Hematopoietic multipotent progenitor cell treated with erythropoietin and hydrocortisone succinate and interleukin-3 and kit ligand, for 15 days (in vitro differentiated cells): ENCODE measurements around the gene CAMK2D.

Experiments used
- DNase-seq: peaks from one replicate; pipeline ENCODE4 v3.0.0-alpha.2; 2015; ENCODE audit warnings: low spot score

The CAMK2D gene

DNA sequence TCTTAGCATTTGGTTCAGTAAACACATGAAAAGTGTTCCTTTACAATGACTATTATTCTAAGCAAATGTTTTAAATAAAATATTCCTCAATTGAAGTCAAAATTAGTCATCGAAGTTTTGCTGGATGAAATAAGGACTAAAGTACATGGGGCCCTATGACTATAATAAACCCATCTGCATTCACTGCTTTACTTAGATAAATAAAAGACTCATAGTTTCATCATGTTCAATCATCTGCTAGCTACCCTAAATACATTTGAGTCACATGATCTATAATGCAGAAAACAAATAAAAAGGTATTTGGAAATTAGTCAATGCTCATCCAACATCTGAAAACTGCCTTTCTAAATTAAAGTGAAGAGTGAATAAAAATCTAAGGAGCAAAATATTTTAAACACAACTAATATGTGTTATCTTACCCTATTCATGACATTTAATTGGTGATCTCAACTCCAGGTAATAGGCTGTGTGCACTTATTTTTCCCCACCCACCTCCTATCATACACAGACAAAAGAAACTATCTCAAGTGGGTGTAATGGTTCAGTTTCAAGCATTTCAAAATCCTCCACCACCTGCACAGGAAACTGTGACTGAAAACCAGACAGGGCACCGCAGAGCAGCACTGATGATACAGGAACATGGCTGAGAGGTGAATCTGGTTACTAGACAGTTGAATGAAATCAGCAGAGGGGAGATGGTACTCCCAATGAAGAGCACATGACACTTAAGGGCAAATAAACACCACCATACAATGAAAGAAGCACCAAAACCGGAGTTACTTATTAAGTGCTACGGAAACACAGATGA lies 78.6 kb downstream of the CAMK2D start:
- DNase-seq: no peak

DNA sequence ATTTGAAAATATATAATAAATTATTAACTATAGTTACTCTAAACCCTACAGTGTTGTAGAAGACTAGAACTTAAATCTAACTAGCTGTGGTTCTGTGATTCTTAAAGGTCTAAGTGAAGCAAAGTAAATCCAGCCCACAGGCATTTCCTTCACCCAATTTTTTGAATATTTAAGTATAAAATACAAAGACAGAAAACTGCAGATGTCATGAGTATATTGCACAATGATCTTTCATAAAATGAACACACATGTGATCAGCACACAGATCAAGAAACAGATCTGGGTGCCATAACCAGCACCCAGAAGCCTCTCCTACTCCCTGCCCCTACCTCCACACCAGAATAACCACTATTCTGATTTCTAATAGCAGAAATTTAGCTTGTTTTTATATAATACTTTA lies 82.9 kb downstream of the CAMK2D start:
- DNase-seq: no peak

DNA sequence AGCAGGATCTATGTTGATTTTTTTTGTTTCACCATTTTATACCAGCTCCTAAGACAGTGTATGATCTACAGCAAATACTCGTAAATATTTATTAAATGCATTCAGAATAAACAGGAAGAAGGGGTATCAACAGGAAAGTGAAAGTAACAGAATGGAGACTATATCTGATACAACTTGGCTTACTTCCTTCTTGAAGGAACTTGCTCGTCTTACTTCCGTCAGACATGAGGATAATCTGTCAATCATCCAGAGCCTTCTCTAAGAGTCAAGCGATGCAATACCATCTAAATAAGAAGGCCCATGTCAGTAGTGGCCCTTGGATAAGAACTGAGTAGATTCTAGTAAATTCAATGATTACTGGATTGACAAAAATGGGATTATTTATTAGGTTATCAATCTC lies 84.2 kb downstream of the CAMK2D start:
- no peak for DNase-seq

DNA sequence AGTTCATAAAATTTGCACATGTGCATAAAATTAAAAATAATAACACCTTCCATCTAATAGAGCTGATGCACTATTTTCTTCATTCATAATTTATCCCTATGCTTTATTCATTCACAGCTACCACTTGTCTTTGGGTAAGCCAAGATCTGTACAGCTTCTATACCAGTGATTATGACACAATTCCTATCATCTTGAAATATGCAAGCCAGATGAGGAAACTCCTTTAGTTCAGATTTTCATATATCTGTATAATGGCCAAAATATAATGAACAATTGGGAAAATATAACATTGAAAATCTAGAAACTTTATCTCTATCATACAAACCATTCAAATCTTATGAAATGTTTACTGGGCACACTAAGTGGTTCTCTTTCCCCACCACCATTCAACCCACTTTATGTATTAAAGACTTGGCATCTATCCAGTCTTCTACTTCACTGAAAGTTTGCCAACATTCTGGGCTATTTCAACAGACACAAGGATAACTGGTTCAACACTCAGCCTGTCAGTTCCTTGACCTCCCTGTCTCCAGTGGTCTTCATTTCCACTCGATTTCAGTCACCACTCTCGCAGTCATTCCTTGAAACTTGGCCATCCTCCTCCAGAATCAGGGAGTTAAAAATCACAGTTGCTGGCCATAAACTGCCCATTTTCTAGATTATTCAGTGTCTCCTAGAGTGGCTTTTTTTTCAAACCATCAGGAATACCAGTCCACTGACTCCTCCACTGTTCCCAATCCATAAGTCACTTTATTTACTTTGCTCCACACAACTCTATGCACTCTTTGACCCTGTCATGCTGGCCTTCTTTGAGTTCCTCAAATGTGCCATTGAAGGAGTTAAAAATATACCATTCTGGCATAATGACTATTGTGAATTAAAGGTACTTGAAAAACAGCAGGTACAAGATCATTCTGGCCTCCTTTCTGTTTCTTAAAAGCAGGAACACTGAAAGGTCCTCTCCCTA lies 85.5 kb downstream of the CAMK2D start:
- no peak for DNase-seq

DNA sequence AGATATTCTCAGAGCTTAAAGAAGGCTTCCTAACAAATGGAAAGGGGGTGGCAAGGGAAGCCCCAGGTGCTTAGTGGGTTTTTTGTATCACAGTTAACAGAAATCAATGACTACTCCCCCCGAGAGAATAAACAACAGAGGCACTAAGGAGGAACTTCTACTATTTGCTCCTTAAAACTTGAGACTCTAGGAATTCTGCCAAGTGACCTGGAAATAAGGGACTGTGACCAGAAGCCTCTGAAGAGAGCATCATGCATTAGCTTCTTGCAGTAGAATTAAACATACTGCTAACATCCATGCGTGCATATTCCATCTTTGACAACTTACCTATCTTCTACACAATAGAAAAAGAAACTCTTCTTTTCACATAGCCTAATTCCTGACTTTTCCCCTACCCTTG lies 86.8 kb downstream of the CAMK2D start:
- no peak for DNase-seq

DNA sequence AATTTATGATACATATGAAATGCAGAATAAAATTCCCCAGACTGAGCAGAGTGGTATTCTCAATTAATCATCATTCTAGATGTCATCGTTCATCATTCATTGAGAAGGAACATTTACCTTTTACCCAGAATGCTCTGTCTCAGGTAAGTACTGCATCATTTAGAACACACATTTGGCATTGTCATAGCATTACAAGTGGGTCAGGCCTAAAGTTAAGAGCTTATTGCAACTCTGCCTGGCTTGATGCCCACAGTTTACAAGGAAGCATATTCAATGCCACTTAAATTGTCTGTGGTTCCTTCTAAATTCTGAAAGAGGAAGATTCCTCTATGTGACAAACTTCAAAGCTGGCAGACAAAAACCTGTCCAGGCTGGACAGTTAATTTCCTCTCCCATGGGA lies 87.3 kb downstream of the CAMK2D start:
- DNase-seq: no peak

DNA sequence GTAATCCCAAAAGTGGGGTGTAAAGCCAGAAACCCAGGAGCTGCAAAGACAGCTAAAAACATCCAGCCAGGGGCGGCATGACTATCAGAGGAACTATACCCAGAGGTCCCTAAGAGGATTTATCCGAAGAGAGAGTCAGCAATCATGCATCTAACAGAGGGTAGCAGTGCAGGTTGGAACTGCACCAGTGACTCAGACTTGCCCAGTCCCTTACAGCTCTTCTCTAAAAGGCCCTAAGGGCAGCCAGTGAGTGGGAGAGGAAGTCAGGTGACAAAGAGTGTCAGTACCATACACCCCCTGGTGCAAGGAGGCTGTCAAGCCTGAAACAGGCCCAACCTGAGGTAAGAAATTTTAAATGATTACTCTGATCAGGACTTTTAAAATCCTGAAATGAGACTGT lies 88.1 kb downstream of the CAMK2D start:
- DNase-seq: no peak

DNA sequence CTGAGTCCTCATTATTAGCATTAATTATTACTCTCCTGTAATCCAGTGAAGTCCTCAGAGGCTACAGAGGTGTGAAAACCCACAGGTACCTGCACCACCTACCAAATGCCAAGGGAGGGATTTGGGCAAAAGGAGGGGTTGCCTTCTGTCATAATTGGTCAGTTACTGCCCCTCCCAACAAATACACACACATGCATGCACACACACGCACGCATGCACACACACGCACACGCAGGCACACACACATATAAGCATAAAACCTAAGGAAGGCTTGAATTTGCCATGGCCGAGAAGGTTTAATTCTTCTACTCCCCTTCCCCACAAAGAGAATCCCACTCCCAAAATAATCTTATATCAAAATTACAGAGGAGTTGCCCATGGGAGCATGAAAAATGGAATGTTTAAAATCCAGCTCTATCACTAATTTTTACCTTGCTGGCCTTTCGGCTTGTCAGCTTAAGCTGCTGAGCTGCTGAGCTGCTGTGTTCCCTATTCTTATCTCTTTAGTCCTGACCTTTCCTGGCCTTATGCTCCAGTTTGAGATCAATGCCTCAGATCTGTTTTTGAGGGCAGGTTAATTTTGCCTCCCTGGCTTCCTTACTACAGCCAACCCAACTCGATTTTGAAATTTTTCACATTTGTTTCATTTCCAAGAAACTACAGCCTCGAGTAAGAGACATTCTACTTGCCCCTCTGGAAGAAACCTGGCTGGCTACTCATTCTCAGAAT lies 95.0 kb downstream of the CAMK2D start:
- no peak for DNase-seq

DNA sequence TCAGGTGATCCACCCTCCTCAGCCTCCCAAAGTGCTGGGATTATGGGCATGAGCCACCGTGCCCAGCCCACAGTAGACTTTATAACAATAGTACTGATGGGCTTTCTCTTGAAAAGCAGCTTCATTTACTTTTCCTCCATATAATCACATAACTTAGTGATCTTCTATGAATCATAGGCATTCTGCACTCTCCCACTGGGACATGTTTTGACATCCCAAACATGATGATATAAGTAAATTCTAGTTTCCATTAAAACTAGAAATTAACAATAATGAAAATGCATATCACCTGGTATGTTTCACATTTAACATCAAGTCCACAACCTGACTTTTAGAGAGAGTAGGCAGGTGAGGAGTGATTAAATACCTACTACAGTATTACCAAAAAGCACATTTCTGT lies 96.5 kb downstream of the CAMK2D start:
- no peak for DNase-seq

DNA sequence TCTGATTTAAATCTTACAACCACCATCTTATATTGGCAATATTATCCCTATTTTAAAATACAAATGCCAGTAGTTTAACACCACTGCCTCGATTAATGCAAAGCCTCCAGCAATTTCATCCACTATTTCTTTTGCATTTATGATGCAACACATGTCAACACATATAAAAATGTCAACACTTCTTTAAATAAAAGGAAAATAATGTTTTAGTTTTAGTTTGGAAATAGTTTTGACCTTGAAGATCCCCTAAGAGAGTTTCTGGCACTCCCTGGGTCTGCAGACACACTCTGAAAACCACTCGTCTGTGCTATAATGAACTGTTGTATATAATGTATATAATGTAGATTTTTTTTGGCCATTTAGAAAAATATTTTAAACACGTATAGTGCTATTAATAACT lies 99.0 kb downstream of the CAMK2D start:
- DNase-seq: no peak

DNA sequence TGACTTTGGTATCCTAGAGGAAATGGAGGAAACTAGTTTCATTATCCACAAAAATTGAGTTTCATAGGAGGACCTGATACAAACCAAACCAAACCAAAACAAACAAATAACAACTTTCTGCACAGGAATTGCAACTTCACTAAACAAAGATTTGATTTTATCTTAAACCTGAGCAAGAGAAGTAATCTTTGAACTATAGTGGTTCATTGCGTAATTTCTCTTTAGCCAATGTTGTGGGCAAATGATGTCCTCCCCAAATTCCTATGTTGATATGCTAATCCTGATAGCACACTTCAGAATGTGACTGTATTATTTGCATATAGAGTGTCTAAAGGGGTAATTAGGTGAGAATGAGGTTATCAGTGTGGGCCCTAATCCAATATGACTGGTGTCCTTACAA lies 102.4 kb downstream of the CAMK2D start:
- no peak for DNase-seq

DNA sequence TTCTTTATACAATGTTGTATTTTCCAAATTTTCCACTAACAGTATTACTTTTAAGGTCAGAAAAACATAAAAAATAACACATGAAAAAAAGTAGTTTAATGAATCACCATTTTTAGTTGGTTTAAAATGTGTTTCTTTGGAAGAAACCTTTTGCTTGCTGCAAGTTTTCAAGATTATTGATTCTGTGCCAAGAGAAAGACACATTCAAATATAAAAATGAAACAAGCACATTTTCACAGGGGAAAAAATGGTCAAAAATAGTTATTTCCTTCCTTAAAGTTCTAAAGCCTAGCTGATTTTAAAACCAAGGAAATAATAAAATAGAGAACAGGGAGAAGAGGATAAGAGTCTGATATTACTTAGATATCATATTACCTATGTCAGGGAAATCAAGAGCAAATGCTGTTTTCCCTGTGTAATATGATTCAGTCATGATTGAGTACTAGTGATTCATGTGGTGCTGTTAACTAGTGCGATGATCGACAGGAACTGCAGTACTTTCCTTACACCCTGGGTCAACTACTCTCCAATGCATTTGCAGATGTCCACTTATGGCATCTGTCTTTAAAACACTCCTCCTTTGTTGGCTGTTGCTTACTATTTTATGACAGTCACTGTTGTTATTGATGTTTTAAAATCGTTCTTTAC lies 103.8 kb downstream of the CAMK2D start:
- DNase-seq: no peak

DNA sequence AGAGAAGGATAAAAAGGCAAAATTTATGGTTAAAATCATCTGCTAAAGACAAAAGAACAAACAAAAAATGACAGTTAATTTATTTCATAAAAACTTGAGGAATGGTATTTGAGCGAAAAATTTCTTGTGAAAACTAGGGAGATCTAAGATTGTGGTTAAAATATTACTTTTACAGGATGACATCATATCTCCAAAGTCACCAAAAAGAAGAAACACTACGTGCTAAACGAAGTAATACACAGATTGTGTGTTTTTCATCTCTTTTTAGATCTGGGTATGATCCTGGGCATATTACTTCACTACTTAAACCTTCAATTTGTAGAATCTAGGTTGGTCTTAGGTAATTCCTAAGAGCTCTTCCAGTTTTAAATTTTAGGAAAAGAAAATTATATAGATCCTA lies 107.7 kb downstream of the CAMK2D start:
- no peak for DNase-seq

DNA sequence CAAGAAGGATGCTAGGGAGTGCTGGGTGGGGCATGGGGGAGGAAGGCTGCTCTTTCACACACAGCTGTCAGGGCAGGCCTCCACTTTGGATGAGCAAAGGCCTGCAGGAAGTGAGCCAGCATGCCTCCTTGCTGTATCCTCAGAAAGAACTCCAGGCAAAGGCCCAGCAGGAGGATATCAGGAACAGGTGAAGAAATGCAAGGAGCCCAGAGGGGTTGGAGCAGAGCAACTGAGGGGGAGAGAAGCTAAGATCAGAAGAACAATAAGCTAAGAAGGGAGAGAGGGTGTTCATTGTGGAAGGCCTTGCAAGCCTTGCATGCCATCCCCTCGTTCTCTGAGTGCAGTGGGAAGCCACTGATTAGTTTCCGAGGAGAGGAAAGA lies 115.1 kb downstream of the CAMK2D start:
- no peak for DNase-seq

DNA sequence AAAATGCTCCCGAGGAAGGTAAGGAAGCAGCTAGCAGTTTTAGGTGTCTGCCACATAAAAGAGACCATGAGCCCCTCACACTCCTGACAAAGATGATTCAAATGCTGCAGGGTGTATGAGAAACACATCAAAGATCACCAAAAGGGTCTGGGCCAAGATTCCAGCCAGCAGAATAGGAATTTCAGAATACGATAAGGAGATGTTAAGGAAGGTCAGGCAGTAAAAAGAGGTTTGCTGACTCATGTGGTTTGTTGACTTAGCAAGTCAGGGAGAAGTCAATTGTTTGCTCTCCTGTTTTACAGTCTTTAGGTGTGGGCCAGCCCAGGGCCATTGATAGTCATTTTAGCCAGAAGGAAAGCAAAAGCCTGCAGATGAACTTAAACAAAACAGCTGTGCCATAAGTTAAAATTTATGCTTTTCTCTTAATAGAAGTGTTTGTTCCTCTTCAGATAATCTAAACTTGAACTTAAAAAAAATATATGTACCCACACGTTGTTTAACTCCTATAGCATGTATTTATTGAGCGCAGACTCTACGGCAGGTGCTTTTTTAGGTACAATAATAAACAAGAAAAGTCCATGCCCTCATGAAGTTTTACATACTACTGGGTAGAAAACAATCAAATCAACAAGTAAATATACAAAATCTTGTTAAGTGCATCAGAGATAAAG lies 115.6 kb downstream of the CAMK2D start:
- no peak for DNase-seq

DNA sequence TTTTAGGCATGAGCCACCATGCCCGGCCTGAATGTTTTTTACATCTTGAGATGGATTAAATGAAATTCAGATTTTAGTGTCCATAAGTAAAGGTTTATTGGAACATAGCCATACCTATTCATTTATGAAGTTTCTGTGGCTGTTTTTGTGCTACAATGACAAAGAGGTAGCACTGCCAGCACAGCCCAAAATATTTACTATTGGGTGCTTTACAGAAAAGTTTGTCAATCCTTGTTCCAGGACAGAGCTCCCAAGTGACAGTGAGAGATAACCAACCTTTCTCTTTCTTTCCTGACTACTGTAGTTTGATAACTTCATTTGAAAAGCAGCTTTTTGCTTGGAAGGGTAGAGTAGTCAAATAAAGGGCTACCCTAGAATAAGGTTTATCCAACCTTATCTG lies 116.2 kb downstream of the CAMK2D start:
- DNase-seq: no peak

DNA sequence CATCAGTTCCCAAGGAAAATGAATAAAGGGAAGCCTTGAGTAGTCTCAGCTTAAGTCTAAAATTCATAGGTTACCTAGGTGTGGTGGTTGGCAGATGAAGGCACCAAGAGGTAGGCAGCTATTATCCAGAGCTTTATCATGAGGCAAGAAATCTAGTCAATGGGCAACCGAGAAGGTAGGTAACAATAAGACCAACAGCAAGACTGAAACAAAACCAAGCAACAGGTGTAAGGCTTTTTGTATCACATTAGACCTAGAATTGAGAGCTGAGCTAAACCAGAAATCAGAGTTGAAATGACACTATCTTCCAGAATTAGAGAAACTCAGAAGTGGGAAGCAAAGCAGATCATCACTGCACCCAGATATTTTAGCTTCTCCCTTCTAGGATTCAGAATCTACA lies 117.1 kb downstream of the CAMK2D start:
- no peak for DNase-seq

DNA sequence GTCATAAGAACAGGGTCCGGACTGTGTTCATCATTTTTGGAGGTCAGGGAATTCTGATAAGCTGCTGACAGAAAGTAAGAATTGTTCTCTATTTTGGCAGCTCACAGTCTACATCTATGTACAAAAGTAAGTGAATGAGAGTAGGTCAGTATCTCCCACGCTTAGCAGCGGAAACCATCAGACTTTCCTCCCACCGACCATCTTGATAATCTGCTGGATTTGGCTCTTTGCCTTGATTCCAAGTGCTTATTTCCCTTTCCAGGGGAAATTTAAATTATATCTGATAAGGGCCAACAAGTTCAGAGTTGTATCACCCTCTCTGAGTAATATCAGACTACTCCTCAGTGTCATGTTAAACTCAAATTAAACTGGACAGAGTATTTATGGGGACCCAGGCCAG lies 118.0 kb downstream of the CAMK2D start:
- DNase-seq: no peak

DNA sequence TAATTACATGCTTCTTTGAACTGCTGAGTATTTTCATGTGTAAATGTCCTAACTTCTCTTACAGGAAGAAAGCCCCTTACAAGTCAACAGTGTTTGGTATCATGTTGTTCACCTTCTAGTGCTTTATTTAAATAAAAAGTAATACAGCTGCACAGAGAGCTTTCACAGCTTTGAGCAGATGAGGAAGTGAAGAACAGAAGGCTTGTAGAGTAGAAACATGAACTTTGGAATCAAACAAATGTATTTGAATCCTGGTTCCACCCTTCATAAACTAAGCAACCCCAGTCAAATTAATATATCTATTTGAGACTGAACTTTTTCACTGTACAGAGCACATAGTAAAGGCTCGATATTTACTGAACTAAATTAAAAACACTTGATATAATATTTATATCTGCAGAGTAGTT lies 120.5 kb downstream of the CAMK2D start:
- no peak for DNase-seq

DNA sequence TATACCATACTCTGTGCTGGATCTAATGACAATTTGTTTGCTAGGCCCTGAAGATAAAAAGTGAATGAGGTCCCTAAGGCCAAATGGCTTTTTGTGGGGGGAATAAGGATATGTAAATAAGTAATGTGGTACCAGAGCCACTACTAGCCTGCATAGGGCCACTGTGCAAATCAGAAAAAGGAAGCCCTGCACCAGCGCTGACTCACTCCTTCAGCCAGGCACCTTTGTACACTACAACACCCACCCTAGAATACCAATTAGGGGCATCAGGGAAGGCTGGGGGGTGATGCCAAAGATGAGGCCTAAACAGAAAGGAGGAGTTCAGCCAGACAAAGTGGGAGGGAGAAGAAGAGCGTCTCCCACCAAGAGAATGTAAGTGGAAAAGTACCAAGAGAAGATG lies 122.2 kb downstream of the CAMK2D start:
- DNase-seq: no peak

DNA sequence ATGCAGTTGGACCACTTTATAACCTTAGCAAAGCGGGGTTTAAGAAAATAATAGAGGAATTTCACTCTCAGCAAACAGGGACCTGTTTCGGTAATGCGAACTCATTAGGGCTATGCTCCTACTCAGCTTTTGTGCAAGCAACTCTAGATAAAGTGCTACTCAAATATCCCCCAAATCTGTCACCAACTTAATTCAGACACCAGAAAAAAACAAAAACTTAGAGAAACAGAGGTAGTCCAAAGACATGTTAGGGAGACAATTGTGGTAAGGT lies 123.0 kb downstream of the CAMK2D start:
- no peak for DNase-seq
